Epithelial cell of prostate (primary cell): Measurements from ENCODE around the gene RBM10.
"Not testable (repeated sequence)": the region's sequence is repeated elsewhere in the genome, so short reads cannot be mapped to it uniquely, and the experiment has no call there.

ENCODE experiments used
- DNase-seq: peaks from one replicate; pipeline ENCODE4 v3.0.0-alpha.2; 2011; ENCODE audit warnings: low read depth, low spot score
- H3K27ac ChIP-seq: fragments of 450-650 bp; 2 replicates; pipeline ENCODE4 v1.5.1; 2017; ENCODE audit warnings: mild to moderate bottlenecking

The RBM10 gene

DNA sequence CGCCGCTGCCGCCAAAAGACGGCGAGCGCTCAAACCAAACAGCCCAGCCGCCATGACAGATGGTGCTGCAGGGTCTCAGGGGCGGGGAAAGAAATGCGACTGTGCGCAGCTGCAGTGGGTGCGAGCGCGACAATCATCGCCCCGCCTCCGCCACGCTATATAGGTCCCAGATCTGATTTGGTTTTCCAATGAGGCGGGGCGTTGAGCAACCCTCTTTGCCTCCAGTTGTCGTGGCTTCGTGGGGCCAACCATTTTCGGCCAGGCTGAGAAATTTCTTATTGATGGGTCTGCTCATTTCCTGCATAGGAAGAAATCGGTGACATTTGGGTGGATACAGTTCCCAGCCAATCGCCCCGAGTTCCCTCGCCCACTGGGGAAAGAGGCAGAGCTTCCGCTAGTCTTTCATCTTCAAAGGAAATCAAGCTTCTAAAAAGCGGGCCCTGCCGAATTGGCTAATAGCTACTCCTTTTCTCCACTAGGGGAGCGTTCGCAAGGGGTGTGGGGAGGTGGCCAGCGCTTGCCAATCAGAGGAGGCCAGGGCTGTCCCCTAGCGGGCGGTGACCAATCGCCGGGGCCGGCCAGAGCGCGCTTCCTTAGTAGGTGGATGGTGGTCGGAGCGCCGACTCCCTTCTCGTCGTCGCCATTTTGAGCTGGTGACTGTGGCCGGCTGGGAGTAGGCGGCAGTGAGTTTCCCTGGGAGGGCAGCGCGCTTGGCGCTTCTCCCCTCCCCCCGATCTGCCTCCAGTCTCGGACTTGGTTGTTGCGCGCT, at the start of gene RBM10, which contains the start of gene NDUFB11:
TSS of gene RBM10 (plus strand) at position 596 of the 769 bp plus-strand sequence. CDS start 2,261 bp downstream, outside the sequence.
TSS of gene NDUFB11 (minus strand) at position 77 of the 769 bp plus-strand sequence. CDS start at position 54, 23 bp downstream.
- DNase-seq, result peak; percentile 76
- H3K27ac ChIP-seq, result peak within 1 kb of the TSS; percentile 81

DNA sequence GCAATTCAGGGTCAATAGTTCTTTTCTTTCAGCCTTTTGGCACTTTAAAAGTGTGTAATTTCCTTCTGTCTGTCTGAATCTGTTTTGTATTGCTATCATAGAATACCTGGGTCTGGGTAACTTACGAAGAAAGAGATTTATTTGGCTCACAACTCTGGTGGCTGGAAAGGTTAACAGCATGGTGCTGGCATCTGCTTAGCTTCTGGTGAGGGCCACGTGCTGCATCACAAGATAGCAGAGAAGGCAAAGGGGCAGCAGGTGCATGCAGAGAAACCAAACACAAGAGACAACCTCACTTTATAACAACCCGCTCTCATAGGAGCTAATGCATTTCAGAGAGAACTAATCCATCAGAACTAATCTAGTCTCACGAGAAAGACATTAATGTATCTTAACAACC, 48.0 kb upstream of the RBM10 start:
- no peak overlapping the region for H3K27ac ChIP-seq
- DNase-seq, result no peak

- no peak for DNase-seq
- no peak overlapping the region for H3K27ac ChIP-seq
These were observed 46.5 kb upstream of the RBM10 start for GRCh38 chrX:47098338-47099094.

- no peak overlapping the region for H3K27ac ChIP-seq
- DNase-seq, result no peak
These were observed 43.8 kb upstream of the RBM10 start for GRCh38 chrX:47101206-47101605.

- not testable (repeated sequence) for DNase-seq, H3K27ac ChIP-seq
These were observed 33.9 kb upstream of the RBM10 start for GRCh38 chrX:47110936-47111615.

DNA sequence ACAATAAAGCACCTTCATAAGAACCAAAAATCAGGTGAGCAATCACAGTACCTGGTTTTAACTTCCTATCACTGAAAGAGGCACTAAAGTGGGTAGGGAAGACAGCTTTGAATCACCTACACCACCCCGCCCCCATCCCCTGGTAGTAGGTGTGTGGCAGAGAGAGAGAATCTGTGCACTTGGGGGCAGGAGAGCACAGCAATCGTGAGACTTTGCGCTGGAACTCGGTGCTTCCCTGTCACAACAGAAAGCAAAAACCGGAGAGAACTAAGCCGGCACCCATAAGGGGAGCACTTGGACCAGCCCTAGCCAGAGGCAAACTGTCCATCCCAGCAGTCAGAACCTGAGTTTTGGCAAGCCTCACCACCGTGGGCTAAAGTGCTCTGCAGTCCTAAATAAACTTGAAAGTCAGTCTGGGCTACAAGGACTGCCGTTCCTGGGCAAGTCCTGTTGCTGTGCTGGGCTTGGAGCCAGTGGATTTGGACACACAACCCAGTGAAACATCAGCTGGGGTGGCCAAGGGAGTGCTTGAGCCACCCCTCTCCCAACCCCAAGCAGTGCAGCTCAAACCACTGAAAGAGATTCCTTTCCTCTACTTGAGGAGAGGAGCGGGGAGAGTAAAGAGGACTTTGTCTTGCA, 32.6 kb upstream of the RBM10 start:
- DNase-seq, result no peak

DNA sequence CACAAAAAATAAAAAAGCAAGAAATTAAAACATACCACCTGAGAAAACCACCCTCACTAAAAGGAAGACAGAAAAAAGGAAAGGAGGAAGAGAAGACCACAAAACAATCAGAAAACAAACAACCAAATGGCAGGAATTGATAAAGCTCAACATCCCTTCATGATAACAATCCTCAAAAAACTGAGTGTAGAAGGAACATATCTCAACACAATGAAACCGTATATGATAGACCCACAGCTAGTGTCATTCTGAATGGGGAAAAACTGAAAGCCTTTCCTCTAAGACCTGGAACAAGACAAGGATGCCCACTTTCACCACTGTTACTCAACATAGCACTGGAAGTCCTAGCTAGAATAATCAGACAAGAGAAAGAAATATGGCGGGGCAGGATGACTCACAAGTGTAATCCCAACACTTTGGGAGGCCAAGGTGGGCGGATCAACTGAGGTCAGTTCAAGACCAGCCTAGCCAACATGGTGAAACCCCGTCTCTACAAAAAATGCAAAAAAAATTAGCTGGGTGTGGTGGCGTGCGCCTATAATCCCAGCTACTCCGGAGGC, 28.4 kb upstream of the RBM10 start:
- DNase-seq, result not testable (repeated sequence)

More for the DNA sequence above, 32.6 kb upstream of the RBM10 start:
- no peak overlapping the region for H3K27ac ChIP-seq

GRCh38 chrX:47124466-47124865, 20.6 kb upstream of the RBM10 start:
- not testable (repeated sequence) for DNase-seq, H3K27ac ChIP-seq

More for the DNA sequence above, 28.4 kb upstream of the RBM10 start:
- not testable (repeated sequence) for H3K27ac ChIP-seq

GRCh38 chrX:47129157-47129898, 15.7 kb upstream of the RBM10 start:
- peak; percentile 73 for DNase-seq
- peak overlapping the region; percentile 52 for H3K27ac ChIP-seq

DNA sequence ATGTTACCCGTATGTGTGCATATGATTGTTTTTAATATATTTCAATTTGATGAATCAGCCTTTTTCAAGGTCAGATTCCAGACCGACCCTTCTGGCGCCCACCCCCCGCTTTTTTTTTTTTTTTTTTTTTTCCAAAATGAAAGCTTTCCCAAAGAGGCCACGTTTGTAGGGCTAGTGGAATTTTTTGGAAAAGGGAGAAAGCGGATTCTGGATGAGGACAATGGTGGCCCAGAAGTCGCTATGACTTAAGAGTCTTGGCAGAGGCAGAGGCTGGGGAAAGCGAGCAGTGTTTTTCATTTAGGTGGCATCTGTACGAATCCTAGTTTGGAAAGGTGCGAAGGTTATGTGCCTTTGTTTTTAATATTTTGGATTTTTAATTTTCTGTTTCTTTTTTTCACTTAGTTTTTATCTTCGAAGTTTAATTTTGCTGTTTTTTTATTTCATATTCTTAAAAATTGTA, 15.1 kb upstream of the RBM10 start:
- no peak for DNase-seq
- peak overlapping the region; percentile 52 for H3K27ac ChIP-seq

- H3K27ac ChIP-seq, result no peak overlapping the region
- no peak for DNase-seq
These were observed 11.5 kb upstream of the RBM10 start for GRCh38 chrX:47133493-47133892.

GRCh38 chrX:47135650-47136049, 9.4 kb upstream of the RBM10 start:
- DNase-seq, H3K27ac ChIP-seq: not testable (repeated sequence)

DNA sequence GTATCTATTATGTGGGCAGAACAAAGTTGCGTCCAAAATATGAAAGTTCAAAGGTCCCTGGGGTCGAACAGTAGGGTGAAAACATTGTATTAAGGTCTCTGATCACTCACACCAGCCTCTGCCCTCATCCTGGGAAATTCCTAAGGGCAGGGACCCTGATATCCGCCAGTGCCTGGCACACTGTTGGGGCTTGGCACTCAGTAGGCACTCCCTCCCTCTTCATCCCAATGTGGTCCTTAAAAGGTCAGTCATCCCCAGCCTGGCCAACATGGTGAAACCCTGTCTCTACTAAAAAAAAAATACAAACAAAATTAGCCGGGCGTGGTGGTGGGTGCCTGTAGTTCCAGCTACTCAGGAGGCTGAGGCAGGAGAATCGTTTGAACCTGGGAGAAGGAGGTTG, 6.8 kb upstream of the RBM10 start:
- no peak for DNase-seq
- no peak overlapping the region for H3K27ac ChIP-seq

DNA sequence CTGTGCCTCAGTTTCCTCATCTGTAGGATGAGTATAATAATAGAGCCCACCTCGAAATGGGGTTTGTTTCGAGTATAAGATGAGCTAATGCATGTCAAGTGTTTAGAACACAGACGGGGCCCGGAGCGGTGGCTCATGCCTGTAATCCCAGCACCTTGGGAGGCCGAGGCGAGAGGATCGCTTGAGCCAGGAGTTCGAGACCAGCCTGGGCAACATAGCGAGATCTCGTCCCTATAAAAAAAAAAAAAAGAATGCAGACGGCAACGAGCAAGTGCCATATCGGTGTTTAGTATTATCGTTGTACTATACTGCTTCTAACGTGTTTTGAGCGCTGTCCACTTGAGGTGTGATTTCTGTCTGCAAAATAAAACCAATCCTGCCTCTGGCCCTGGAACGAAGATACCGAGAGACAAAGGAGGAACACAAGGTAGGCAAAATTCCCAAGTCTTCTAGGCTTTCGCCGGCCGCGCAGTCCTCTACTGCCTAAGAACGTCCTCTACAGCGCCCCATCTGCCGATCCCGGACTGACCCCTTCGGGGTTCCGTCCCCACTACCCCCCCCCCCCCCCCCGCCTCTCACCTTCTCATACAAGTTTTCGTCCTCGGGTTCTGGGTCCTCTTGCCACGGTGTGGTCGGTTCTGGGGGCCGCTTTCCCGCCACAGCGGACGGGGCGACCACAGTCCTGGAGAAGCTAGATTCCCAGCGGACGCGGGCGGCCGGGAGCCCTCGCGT, 961 bp upstream of the RBM10 start:
- DNase-seq, result no peak
- peak overlapping the region; percentile 81 for H3K27ac ChIP-seq

DNA sequence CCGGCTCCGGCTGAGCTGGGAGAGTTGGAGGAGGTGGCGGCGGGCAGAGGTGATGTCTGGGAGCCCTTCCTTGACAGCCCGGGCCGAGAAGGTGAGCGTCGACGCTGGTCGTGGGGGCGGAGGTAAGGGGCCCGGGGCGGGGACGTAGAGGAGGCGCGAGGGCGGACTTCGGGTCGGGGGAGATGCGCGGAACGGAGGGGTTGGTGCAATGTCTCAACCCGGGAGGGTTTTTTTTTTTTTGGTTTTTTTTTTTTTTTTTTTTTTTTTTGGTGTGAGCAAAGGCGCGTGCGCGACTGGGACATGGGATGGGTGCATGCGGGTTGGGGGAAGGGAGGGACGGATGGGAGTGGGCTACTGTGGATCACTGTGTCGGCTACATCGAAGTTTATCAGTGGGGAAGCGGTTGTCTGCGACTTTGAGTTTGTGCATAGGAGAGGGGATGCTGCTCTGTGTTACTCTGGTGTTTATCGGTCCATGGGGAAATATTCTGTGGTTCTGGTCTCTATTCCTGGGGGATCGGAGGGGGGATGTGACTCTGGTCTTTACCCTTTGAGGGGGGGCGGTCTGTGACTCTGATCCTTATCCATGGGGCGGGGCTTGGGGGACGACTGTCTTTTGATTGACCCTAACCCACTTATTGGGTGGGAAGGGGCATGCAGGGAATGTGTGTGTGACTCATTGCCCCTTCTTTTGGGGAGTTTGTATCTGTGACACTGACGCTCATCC, 537 bp downstream of the RBM10 start:
- DNase-seq, result no peak
- peak overlapping the region; percentile 81 for H3K27ac ChIP-seq

DNA sequence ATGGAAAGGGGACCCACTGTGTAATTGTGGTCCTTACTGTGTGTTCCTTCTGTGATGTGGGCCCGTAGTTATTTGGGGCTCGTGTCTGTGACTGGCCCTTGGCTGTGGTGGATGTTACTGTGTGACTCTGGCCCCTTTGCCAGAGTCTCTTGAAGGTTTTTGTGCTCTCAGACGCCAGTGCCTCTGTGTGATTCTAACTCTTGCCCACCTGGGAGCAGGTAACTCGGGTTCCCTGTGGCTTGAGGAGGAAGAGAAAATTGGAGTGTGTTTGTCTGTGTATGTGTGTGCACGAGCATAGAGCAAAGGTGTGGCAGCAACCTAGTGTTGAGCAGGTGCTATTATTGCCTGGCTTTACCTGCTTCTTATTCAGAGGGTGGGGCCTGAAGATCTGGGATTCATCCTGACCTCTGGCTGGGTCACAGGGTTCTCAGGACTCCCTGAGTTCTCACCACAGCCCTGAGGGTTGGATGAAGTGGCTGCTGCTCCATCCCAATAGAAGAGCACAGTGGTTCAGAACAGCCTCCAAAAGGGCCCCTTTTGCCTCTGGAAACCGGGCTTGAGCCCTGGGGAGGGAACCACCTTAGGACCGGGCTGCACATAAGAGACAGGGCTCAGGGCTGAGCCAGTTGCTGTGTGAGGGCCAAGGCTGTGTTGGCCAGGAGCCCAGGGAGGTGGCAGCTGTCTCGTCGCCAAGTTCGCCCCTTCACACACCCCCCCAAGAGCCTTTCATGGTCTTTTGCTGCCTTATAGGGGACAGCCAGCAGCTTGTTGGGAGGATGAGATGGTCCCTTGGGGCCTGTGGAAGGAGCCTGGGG, 1.3 kb downstream of the RBM10 start:
- DNase-seq, result no peak
- peak overlapping the region; percentile 81 for H3K27ac ChIP-seq
